H9 (cell line): ENCODE measurements around the gene SERPINA3. TPM values are rescaled to one million over a fixed set of nuclear protein-coding genes. Genes with fewer than 3 reads are reported as not detected.

ENCODE experiments used
- DNase-seq: peaks from one replicate; pipeline ENCODE4 v3.0.0-alpha.2; 2017
- H2AFZ ChIP-seq: one replicate; pipeline ENCODE4 v1.6.1; 2013; ENCODE audit warnings: mild to moderate bottlenecking, low read length, control low read depth, moderate library complexity
- H2AK5ac ChIP-seq: 2 replicates; pipeline ENCODE4 v1.6.1; 2013; ENCODE audit warnings: low read length, control low read depth, mixed read lengths; ENCODE audit not compliant: insufficient read length
- H2BK120ac ChIP-seq: one replicate; pipeline ENCODE4 v1.6.1; 2013; ENCODE audit warnings: low read depth, mild to moderate bottlenecking, low read length, control low read depth, inconsistent platforms; ENCODE audit not compliant: poor library complexity, severe bottlenecking
- H2BK12ac ChIP-seq: 2 replicates; pipeline ENCODE4 v1.6.1; 2013; ENCODE audit warnings: low read length, control low read depth, mixed read lengths, low read depth; ENCODE audit not compliant: insufficient read length
- H2BK15ac ChIP-seq: 2 replicates; pipeline ENCODE4 v1.6.1; 2013; ENCODE audit warnings: low read depth, low read length, control low read depth
- H2BK20ac ChIP-seq: one replicate; pipeline ENCODE4 v1.6.1; 2013; ENCODE audit warnings: low read depth, mild to moderate bottlenecking, low read length, control low read depth, inconsistent platforms; ENCODE audit not compliant: poor library complexity, severe bottlenecking
- H2BK5ac ChIP-seq: 2 replicates; pipeline ENCODE4 v1.6.1; 2013; ENCODE audit warnings: low read length, control low read depth, mixed read lengths; ENCODE audit not compliant: insufficient read length
- H3K14ac ChIP-seq: 2 replicates; pipeline ENCODE4 v1.6.1; 2013; ENCODE audit warnings: low read length, control low read depth; ENCODE audit not compliant: insufficient read depth
- H3K18ac ChIP-seq: 2 replicates; pipeline ENCODE4 v1.6.1; 2013; ENCODE audit warnings: low read depth, mild to moderate bottlenecking, mixed read lengths, low read length, control low read depth; ENCODE audit not compliant: insufficient read length
- H3K23ac ChIP-seq: 2 replicates; pipeline ENCODE4 v1.6.1; 2013; ENCODE audit warnings: low read length, control low read depth, mixed read lengths, low read depth; ENCODE audit not compliant: insufficient read length
- H3K23me2 ChIP-seq: 2 replicates; pipeline ENCODE4 v1.6.1; 2013; ENCODE audit warnings: low read depth, mild to moderate bottlenecking, mixed read lengths, low read length, control low read depth; ENCODE audit not compliant: insufficient read length, poor library complexity, severe bottlenecking
- H3K27ac ChIP-seq: 2 replicates; pipeline ENCODE4 v1.5.1; 2013; ENCODE audit warnings: low read length, control low read depth, mixed read lengths, low read depth; ENCODE audit not compliant: insufficient read length
- H3K27me3 ChIP-seq: 2 replicates; pipeline ENCODE4 v1.6.1; 2013; ENCODE audit warnings: low read length, control low read depth, inconsistent platforms; ENCODE audit not compliant: insufficient read depth
- H3K4ac ChIP-seq: 2 replicates; pipeline ENCODE4 v1.6.1; 2013; ENCODE audit warnings: low read depth, mild to moderate bottlenecking, control low read depth, inconsistent platforms, low read length, moderate library complexity
- H3K4me1 ChIP-seq: 2 replicates; pipeline ENCODE4 v1.6.1; 2013; ENCODE audit warnings: low read length, control low read depth, inconsistent platforms; ENCODE audit not compliant: insufficient read depth
- H3K4me2 ChIP-seq: 2 replicates; pipeline ENCODE4 v1.6.1; 2013; ENCODE audit warnings: low read length, control low read depth, mixed read lengths; ENCODE audit not compliant: insufficient read length, insufficient read depth
- H3K56ac ChIP-seq: 2 replicates; pipeline ENCODE4 v1.6.1; 2013; ENCODE audit warnings: low read depth, mild to moderate bottlenecking, mixed read lengths, low read length, control low read depth; ENCODE audit not compliant: insufficient read length
- H3K79me1 ChIP-seq: 2 replicates; pipeline ENCODE4 v1.6.1; 2013; ENCODE audit warnings: low read depth, mild to moderate bottlenecking, moderate library complexity, low read length, control low read depth, inconsistent platforms; ENCODE audit not compliant: insufficient read depth, poor library complexity, severe bottlenecking
- H3K79me2 ChIP-seq: 2 replicates; pipeline ENCODE4 v1.6.1; 2013; ENCODE audit warnings: low read length, control low read depth, inconsistent platforms; ENCODE audit not compliant: insufficient read depth
- H3K9ac ChIP-seq: 2 replicates; pipeline ENCODE4 v1.6.1; 2013; ENCODE audit warnings: low read length, control low read depth, mixed read lengths; ENCODE audit not compliant: insufficient read length; ENCODE audit errors: extremely low read depth
- H3K9me3 ChIP-seq: one replicate; pipeline ENCODE4 v1.6.1; 2013; ENCODE audit warnings: low read depth, low read length, inconsistent platforms; ENCODE audit not compliant: control insufficient read depth
- H3T11ph ChIP-seq: one replicate; pipeline ENCODE4 v1.6.1; 2013; ENCODE audit warnings: mild to moderate bottlenecking, low read length, control low read depth, inconsistent platforms
- H4K20me1 ChIP-seq: one replicate; pipeline ENCODE4 v1.6.1; 2013; ENCODE audit not compliant: control insufficient read depth, insufficient read length, insufficient read depth
- H4K5ac ChIP-seq: 2 replicates; pipeline ENCODE4 v1.6.1; 2013; ENCODE audit warnings: low read depth, mild to moderate bottlenecking, mixed read lengths, low read length, control low read depth; ENCODE audit not compliant: insufficient read length
- H4K8ac ChIP-seq: replicated peaks from 2 replicates; pipeline ENCODE4 v1.6.1; 2013; ENCODE audit warnings: low read length, control low read depth, mixed read lengths, low read depth; ENCODE audit not compliant: insufficient read length
- H4K91ac ChIP-seq: 2 replicates; pipeline ENCODE4 v1.6.1; 2013; ENCODE audit warnings: low read depth, mild to moderate bottlenecking, moderate library complexity, mixed read lengths, low read length, control low read depth; ENCODE audit not compliant: insufficient read length
- H3K27ac Mint-ChIP-seq, 3 experiments: 2 replicates in 2 of 3; 3 replicates in 1 of 3; pipeline ENCODE4 v1.8.0; 2020 to 2021; ENCODE audit warnings: mixed read lengths in 3 of 3, mild to moderate bottlenecking in 1 of 3, moderate library complexity in 1 of 3
- H3K27me3 Mint-ChIP-seq: 2 replicates; pipeline ENCODE4 v1.8.0; 2021; ENCODE audit warnings: low read depth, mild to moderate bottlenecking, moderate library complexity, mixed read lengths
- H3K36me3 Mint-ChIP-seq, 3 experiments: 2 replicates in 2 of 3; 3 replicates in 1 of 3; pipeline ENCODE4 v1.8.0; 2020 to 2021; ENCODE audit warnings: low read depth in 3 of 3, mixed read lengths in 3 of 3; ENCODE audit not compliant: insufficient read depth in 1 of 3
- H3K4me1 Mint-ChIP-seq, 2 experiments: 2 replicates each; pipeline ENCODE4 v1.8.0; 2020; ENCODE audit warnings: mixed read lengths in 2 of 2
- H3K4me3 Mint-ChIP-seq, 2 experiments: 2 replicates in 1 of 2; 3 replicates in 1 of 2; pipeline ENCODE4 v1.8.0; 2020 to 2021; ENCODE audit warnings: mild to moderate bottlenecking in 2 of 2, mixed read lengths in 2 of 2, moderate library complexity in 1 of 2
- H3K9me3 Mint-ChIP-seq, 2 experiments: 2 replicates in 1 of 2; 3 replicates in 1 of 2; pipeline ENCODE4 v1.8.0; 2020; ENCODE audit warnings: mild to moderate bottlenecking in 2 of 2, mixed read lengths in 2 of 2, moderate library complexity in 1 of 2
- CTCF ChIP-seq: fragments of 200-600 bp; sonication (generic); conservative IDR thresholded peaks from 3 replicates; pipeline ENCODE4 v1.8.0; 2021; ENCODE audit warnings: antibody characterized with exemption, mild to moderate bottlenecking
- WGBS: extraction: QIAGEN DNeasy Blood & Tissue Kit; methylation state at CpG from one replicate; pipeline ENCODE4 v1.1.7; 2013; ENCODE audit warnings: missing lambda C conversion rate, low lambda C conversion rate, mixed read lengths; ENCODE audit not compliant: insufficient read length; ENCODE audit errors: extremely low coverage; 5-methylcytosine and 5-hydroxymethylcytosine counted together
- total RNA-seq: library from RNA; stranded (reverse); gene quantifications from 2 replicates; pipeline ENCODE4 v1.2.1, GENCODE V29; 2021

Gene SERPINA3
- total RNA-seq, 1 experiment from 2014 or later: not detected

- Histone ChIP-seq H3K27me3 (no peaks in the 10 kb centered on the region), H3K9ac (no peak overlapping the region), H2BK120ac (no peak overlapping the region), H2AFZ (no peak overlapping the region), H3K4ac (no peak overlapping the region), H4K5ac (no peak overlapping the region), H4K20me1 (no peaks in the 10 kb centered on the region), H3K23ac (no peak overlapping the region), H3K14ac (no peak overlapping the region; the same call in 1 of the 2 replicates), H3K27ac (no peak overlapping the region), H2BK5ac (no peak overlapping the region), H4K91ac (no peak overlapping the region), H3K18ac (no peak overlapping the region), H2BK12ac (no peak overlapping the region), H4K8ac (no peak overlapping the region), H3K56ac (no peak overlapping the region), H3K79me2 (no peaks in the 10 kb centered on the region), H3K79me1 (no peaks in the 10 kb centered on the region), H2BK20ac (no peak overlapping the region), H3K4me2 (no peak overlapping the region), H3K9me3 (no peaks in the 10 kb centered on the region), H3K4me1 (no peaks in the 10 kb centered on the region), H3T11ph (no peak overlapping the region), H2AK5ac (no peak overlapping the region), H3K23me2 (no peaks in the 10 kb centered on the region), H2BK15ac (no peak overlapping the region)
- H3K36me3 Mint-ChIP-seq: no peaks in the 10 kb centered on the region
- H3K27ac Mint-ChIP-seq: no peak overlapping the region; a peak in 1 of 7 replicates
- no CpG with 5 or more reads among the region's 7 CpGs for WGBS
- peaks cover 5% of the 10 kb centered on the region for H3K27me3 Mint-ChIP-seq
- TF ChIP-seq CTCF: peak; percentile 40; the same call in 1 of the 3 replicates
- H3K4me3 Mint-ChIP-seq: no peak overlapping the region
- DNase-seq: no peak
- H3K4me1 Mint-ChIP-seq: peaks cover 0 to 3% of the 10 kb centered on the region in 2 experiments; a peak in 1 of 4 replicates
- peaks cover 0 to 3% of the 10 kb centered on the region in 2 experiments; a peak in 1 of 5 replicates for H3K9me3 Mint-ChIP-seq
Measured at GRCh38 chr14:94671870-94672444, 59.8 kb downstream of the SERPINA3 start.
